Iris pigment epithelial cell (primary cell): ENCODE results near the gene CFC1B.
"Not testable (repeated sequence)": the region's sequence is repeated elsewhere in the genome, so short reads cannot be mapped to it uniquely, and the experiment has no call there.

Source experiments
- DNase-seq: peaks from one replicate; pipeline ENCODE4 v3.0.0-alpha.2; 2011; ENCODE audit warnings: low read depth

CFC1B gene

GRCh38 chr2:130520992-130521391, at the start of gene CFC1B:
Gene CFC1B, plus strand, starts transcription at chr2:130521222. Its CDS starts 263 bp downstream, at chr2:130521485.
- not testable (repeated sequence) for DNase-seq

- DNase-seq: not testable (repeated sequence)
These were observed 29.9 kb upstream of the CFC1B start for GRCh38 chr2:130491073-130491472.

DNA sequence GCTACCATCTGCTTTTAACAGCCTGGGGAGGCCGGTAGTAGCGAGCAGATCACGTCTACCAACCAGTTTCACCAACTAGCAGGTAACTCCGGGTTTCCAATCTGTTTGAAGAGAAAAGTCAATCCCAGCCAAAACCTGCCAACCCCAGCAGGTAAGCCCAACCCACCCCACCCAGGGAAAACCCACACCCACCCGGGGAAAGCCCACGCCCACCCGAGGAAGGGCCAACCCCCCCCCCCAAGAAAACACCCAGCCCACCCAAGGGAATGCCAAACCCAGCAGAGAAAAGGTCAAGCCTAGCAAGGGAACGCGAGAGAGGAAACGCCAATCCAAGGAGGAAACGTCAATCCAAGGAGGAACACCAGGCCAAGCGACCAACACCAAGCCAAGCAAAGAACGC, 11.8 kb upstream of the CFC1B start, which contains the start of gene POTEI:
Gene POTEI (minus strand): TSS at position 101 of the 400 bp plus-strand sequence. CDS start 93 bp downstream, at position 8.
- DNase-seq: not testable (repeated sequence)

- not testable (repeated sequence) for DNase-seq
These were observed 9.9 kb upstream of the CFC1B start for GRCh38 chr2:130510807-130511746.

DNA sequence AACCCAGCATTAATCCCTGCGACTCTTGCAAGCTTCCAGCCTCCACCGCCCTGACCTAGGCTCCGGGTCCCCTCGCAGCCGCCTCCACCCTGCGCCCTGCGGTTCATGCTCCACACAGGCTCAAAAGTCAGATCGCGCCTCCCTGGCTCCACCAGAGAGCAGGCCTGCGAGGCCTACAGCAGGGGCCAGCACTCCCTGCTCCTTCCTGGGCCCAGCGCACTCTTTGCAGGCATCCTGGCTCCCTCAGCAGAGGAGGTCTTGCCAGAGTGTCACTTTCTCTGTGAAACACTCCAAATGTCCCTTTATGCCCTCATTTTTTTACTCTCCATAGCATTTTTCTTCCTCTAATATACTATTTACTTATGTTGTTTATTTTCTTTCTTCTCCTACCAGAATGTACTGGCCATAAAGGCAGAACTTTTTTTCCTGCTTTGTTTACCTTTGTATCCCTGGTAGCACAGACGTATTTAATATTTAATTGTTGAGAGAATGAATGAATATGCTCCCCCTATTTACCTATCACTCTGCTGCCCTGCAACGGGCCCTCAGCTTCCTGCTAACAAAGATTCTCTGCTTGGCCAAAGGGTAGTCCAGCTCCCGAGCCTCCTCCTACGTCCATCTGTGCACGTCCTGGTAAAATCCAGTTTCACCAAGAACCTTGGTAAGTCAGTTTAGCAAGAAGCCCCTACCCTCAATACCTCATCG, 9.1 kb upstream of the CFC1B start:
- DNase-seq: not testable (repeated sequence)

- not testable (repeated sequence) for DNase-seq
These were observed 2.4 kb upstream of the CFC1B start for GRCh38 chr2:130518516-130519106.

- not testable (repeated sequence) for DNase-seq
These were observed 1.4 kb downstream of the CFC1B start for GRCh38 chr2:130522390-130522789.

DNA sequence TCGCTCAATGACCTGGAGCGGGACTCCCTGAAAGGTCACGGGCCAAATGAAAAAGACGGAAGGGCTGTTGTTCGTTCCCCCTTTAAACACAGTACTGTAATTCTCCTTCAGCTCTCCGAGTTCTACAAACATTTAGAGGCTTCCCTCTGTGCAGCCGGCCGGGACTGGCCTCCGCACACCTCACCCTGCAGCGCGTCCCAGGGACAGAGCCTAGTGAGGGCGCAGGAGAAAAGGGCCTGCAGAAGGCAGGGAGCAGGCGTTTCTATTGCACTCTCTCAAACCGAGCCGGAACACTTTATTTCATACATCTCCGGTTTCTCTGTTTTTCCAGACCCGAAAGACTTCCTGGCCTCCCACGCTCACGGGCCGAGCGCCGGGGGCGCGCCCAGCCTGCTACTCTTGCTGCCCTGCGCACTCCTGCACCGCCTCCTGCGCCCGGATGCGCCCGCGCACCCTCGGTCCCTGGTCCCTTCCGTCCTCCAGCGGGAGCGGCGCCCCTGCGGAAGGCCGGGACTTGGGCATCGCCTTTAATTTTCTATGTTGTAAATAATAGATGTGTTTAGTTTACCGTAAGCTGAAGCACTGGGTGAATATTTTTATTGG, 6.4 kb downstream of the CFC1B start:
- not testable (repeated sequence) for DNase-seq

GRCh38 chr2:130529545-130529944, 8.5 kb downstream of the CFC1B start:
- not testable (repeated sequence) for DNase-seq

DNA sequence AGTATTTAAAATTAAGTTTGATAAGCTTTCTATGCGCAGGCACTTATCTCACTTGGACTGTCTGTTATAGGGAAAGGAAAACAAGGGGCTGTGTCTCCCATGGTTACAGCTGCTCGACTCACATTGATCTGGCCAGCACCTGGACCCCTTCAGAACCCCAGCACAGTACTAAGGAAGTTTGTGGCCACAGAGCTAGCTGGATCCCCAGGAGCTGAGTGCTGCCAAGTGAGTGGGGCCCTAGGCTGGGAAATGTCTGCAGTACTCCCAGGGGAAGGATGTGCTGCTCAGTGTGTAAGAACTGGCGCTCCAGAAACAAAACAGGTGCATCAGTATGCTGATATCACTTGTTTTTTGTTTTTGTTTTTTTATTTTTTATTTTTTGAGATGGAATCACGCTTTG, 9.2 kb downstream of the CFC1B start:
- not testable (repeated sequence) for DNase-seq

- not testable (repeated sequence) for DNase-seq
These were observed 10.2 kb downstream of the CFC1B start for GRCh38 chr2:130531225-130531624.

DNA sequence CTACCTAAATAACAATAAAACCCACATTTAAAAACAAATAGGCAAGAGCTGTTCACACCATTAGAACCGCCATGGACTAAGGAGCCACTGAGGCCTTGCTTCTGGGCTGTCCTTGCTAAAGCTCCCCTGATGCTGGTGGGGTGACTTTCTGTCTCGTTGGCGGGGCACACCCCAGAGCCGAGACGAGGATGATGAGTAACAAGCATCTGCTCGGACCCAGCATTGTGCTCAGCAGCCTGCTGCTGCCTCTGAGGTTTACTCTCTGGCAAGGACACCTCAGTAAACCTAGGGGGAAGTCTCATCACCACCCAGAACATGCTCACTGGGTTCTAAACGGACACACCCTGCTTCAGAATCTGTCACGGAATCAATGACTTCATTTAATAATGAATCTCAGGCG, 10.7 kb downstream of the CFC1B start:
- DNase-seq: not testable (repeated sequence)

DNA sequence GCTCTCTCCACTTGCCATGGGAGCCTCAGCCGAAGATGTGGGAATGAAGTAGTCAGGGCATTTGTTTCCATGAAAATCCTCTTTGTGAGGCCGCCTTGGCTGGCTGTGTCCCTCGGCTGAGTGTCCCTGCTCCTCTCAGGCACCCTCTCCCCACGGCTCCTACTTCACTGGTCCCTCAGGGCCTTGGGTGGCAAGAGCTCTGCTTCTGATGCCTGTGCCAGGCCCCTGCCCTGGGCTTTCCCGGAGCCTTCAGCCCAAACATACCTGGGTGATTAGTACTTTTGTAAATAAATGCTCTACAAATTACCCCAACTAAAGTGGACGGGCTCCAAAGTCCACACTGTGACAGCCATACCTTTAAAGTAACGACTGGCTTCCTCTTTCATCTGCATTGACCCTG, 15.6 kb downstream of the CFC1B start:
- not testable (repeated sequence) for DNase-seq

GRCh38 chr2:130538271-130538670, 17.2 kb downstream of the CFC1B start:
- DNase-seq: not testable (repeated sequence)

GRCh38 chr2:130542789-130543188, 21.8 kb downstream of the CFC1B start:
- DNase-seq: not testable (repeated sequence)

DNA sequence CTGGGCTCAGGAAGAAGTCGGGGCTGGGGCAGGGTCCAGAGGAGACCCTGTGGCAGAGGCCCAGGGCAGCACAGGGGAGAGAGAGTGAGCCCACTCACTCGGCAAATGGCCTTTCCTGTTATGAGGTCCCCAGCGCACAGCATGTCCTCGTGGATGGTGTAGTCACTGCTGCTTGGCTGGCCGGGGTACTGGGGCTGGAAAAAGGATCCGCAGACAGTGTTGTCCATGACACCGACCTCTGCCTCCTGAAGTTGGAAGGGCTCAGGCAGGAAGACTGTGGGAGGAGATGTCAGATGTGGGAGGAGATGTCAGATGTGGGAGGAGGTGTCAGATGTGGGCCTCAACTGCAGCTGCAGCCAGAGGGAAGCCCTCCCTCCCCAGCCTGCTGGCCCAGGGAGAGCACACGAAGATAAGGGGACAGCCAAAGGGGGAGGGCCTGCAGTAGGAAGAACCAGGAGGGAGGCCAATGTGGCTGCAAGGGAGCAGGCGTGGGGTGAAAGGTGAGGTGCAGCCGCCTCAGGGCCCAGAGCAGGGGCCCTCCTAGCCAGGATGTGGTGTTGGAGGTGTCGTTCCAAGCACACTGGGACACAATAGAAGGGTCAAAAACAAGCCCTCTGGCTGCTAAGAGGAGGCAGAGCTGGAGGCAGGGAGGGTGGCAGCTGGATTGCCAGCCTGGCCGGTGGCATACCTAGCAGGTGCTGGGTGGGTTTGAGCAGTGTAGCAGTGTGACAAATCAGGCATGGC, 22.9 kb downstream of the CFC1B start:
- not testable (repeated sequence) for DNase-seq

DNA sequence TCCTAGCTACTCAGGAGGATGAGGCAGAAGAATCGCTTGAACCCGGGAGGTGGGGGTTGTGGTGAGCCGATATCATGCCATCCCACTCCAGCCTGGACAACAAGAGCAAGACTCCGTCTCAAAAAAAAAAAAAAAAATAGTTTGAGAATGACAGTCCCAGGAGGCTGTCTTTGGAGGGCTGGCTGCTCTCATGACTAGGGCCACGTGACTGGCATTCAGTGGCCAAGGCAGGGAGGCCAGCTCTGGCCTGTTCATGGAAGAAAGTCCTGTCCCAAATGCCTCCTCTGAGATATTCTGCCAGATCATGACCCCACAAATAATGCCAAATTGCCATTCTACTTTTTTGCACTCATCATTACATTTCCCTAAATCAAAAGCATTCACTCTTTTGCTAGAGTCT, 24.0 kb downstream of the CFC1B start:
- not testable (repeated sequence) for DNase-seq

- not testable (repeated sequence) for DNase-seq
These were observed 27.4 kb downstream of the CFC1B start for GRCh38 chr2:130548418-130548817.

- DNase-seq: not testable (repeated sequence)
These were observed 28.5 kb downstream of the CFC1B start for GRCh38 chr2:130549475-130549874.

DNA sequence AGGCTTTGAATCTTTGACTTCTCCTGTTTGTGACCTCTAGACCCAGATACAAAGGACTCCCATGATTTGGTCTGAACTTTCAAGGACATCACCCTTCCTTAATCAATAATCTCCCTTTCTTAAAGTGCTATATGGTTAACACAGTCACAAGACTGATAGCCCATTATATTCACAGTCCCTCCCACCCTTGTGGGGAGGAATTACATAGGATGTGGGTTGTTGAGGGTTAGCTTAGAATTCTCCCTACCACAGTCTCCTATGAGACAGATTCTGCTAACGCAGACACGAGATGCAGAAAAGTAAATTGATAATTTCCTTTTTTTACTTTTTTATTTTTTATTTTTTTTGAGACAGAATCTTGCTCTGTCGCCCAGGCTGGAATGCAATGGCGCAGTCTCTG, 33.2 kb downstream of the CFC1B start:
- not testable (repeated sequence) for DNase-seq

DNA sequence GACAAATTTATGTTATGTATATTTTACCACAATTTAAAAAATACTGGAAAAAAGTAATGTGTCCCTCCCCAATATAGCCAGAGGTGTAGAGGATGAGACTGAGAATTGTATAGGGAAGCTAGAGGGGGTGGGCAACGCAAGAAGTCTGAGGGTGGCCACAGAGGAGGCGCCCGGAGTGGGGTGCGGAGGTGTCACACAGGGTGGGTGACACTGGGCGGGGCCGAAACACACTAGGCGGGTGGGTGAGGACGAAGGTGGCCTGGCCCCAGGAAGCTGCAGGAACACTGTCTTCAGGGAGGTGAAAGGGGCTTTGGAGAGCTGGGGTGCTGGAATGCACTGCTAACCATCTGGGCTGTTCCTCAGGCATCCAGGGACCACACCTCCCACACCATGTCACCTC, 35.4 kb downstream of the CFC1B start:
- DNase-seq: not testable (repeated sequence)
